ENCODE data around the gene MID1.

MID1 gene

GRCh38 chrX:10420134-10420533 is 200.3 kb downstream of the MID1 start:
- DNase-seq (ENCODE audit: insufficient read length, low spot score) (no peak), FAIRE-seq (no peak)
- no peak for TF ChIP-seq POLR2A (IDR thresholded peaks at IDR 0.05; ENCODE audit: low read depth, low read length)
- no peak for TF ChIP-seq POLR2AphosphoS5 (IDR thresholded peaks at IDR 0.05; ENCODE audit: low read depth, low read length)
- TF ChIP-seq PAX5 (IDR thresholded peaks at IDR 0.05; ENCODE audit: insufficient read depth, low read length, severe bottlenecking) = no peak
- TF ChIP-seq SPI1 (IDR thresholded peaks at IDR 0.05; ENCODE audit: low read depth, low read length) = no peak
- TF ChIP-seq POU2F2 (IDR thresholded peaks at IDR 0.05; ENCODE audit: low read depth, low read length) = no peak
- TF ChIP-seq TAF1 (IDR thresholded peaks at IDR 0.05; ENCODE audit: low read depth, low read length) = no peak

GRCh38 chrX:10416424-10416823 is 204.0 kb downstream of the MID1 start:
- FAIRE-seq = no peak
- no peak for DNase-seq (ENCODE audit: insufficient read length, low spot score)
- TF ChIP-seq POU2F2 (IDR thresholded peaks at IDR 0.05; ENCODE audit: low read depth, low read length) (no peak), PAX5 (IDR thresholded peaks at IDR 0.05; ENCODE audit: insufficient read depth, low read length, severe bottlenecking) (no peak), POLR2A (IDR thresholded peaks at IDR 0.05; ENCODE audit: low read depth, low read length) (no peak), TAF1 (IDR thresholded peaks at IDR 0.05; ENCODE audit: low read depth, low read length) (no peak), POLR2AphosphoS5 (IDR thresholded peaks at IDR 0.05; ENCODE audit: low read depth, low read length) (no peak), SPI1 (IDR thresholded peaks at IDR 0.05; ENCODE audit: low read depth, low read length) (no peak)

GRCh38 chrX:10415306-10416001 is 204.9 kb downstream of the MID1 start:
- no peak for DNase-seq (ENCODE audit: insufficient read length, low spot score)
- TF ChIP-seq TAF1 (IDR thresholded peaks at IDR 0.05; ENCODE audit: low read depth, low read length) = no peak
- no peak for TF ChIP-seq POU2F2 (IDR thresholded peaks at IDR 0.05; ENCODE audit: low read depth, low read length)
- no peak for TF ChIP-seq POLR2AphosphoS5 (IDR thresholded peaks at IDR 0.05; ENCODE audit: low read depth, low read length)
- TF ChIP-seq POLR2A (IDR thresholded peaks at IDR 0.05; ENCODE audit: low read depth, low read length) = no peak
- TF ChIP-seq PAX5 (IDR thresholded peaks at IDR 0.05; ENCODE audit: insufficient read depth, low read length, severe bottlenecking) = no peak
- no peak for TF ChIP-seq SPI1 (IDR thresholded peaks at IDR 0.05; ENCODE audit: low read depth, low read length)
- FAIRE-seq = no peak

GRCh38 chrX:10414862-10415261 is 205.5 kb downstream of the MID1 start:
- TF ChIP-seq POLR2AphosphoS5 (IDR thresholded peaks at IDR 0.05; ENCODE audit: low read depth, low read length) (no peak), POU2F2 (IDR thresholded peaks at IDR 0.05; ENCODE audit: low read depth, low read length) (no peak), SPI1 (IDR thresholded peaks at IDR 0.05; ENCODE audit: low read depth, low read length) (no peak), POLR2A (IDR thresholded peaks at IDR 0.05; ENCODE audit: low read depth, low read length) (no peak), TAF1 (IDR thresholded peaks at IDR 0.05; ENCODE audit: low read depth, low read length) (no peak), PAX5 (IDR thresholded peaks at IDR 0.05; ENCODE audit: insufficient read depth, low read length, severe bottlenecking) (no peak)
- FAIRE-seq (no peak), DNase-seq (ENCODE audit: insufficient read length, low spot score) (no peak)

- FAIRE-seq (no peak), DNase-seq (ENCODE audit: insufficient read length, low spot score) (no peak)
- TF ChIP-seq POLR2A (IDR thresholded peaks at IDR 0.05; ENCODE audit: low read depth, low read length) (no peak), POLR2AphosphoS5 (IDR thresholded peaks at IDR 0.05; ENCODE audit: low read depth, low read length) (no peak), SPI1 (IDR thresholded peaks at IDR 0.05; ENCODE audit: low read depth, low read length) (no peak), PAX5 (IDR thresholded peaks at IDR 0.05; ENCODE audit: insufficient read depth, low read length, severe bottlenecking) (no peak), POU2F2 (IDR thresholded peaks at IDR 0.05; ENCODE audit: low read depth, low read length) (no peak), TAF1 (IDR thresholded peaks at IDR 0.05; ENCODE audit: low read depth, low read length) (no peak)
Measured at GRCh38 chrX:10414156-10414824, 206.1 kb downstream of the MID1 start.

GRCh38 chrX:10404436-10404835 is 215.9 kb downstream of the MID1 start:
- no peak for TF ChIP-seq PAX5 (IDR thresholded peaks at IDR 0.05; ENCODE audit: insufficient read depth, low read length, severe bottlenecking)
- TF ChIP-seq POLR2AphosphoS5 (IDR thresholded peaks at IDR 0.05; ENCODE audit: low read depth, low read length) = no peak
- no peak for TF ChIP-seq TAF1 (IDR thresholded peaks at IDR 0.05; ENCODE audit: low read depth, low read length)
- no peak for TF ChIP-seq POLR2A (IDR thresholded peaks at IDR 0.05; ENCODE audit: low read depth, low read length)
- no peak for TF ChIP-seq SPI1 (IDR thresholded peaks at IDR 0.05; ENCODE audit: low read depth, low read length)
- TF ChIP-seq POU2F2 (IDR thresholded peaks at IDR 0.05; ENCODE audit: low read depth, low read length) = no peak
- FAIRE-seq (no peak), DNase-seq (ENCODE audit: insufficient read length, low spot score) (no peak)

GRCh38 chrX:10401239-10401638 is 219.1 kb downstream of the MID1 start:
- FAIRE-seq (no peak), DNase-seq (ENCODE audit: insufficient read length, low spot score) (no peak)
- no peak for TF ChIP-seq TAF1 (IDR thresholded peaks at IDR 0.05; ENCODE audit: low read depth, low read length)

GRCh38 chrX:10399043-10399741 is 221.2 kb downstream of the MID1 start:
- FAIRE-seq (no peak), DNase-seq (ENCODE audit: insufficient read length, low spot score) (no peak)
- TF ChIP-seq POLR2AphosphoS5 (IDR thresholded peaks at IDR 0.05; ENCODE audit: low read depth, low read length) (no peak), SPI1 (IDR thresholded peaks at IDR 0.05; ENCODE audit: low read depth, low read length) (no peak), POU2F2 (IDR thresholded peaks at IDR 0.05; ENCODE audit: low read depth, low read length) (no peak), PAX5 (IDR thresholded peaks at IDR 0.05; ENCODE audit: insufficient read depth, low read length, severe bottlenecking) (no peak)

- DNase-seq (ENCODE audit: insufficient read length, low spot score) = no peak
- no peak for FAIRE-seq
- TF ChIP-seq POU2F2 (IDR thresholded peaks at IDR 0.05; ENCODE audit: low read depth, low read length) (no peak), POLR2AphosphoS5 (IDR thresholded peaks at IDR 0.05; ENCODE audit: low read depth, low read length) (no peak), SPI1 (IDR thresholded peaks at IDR 0.05; ENCODE audit: low read depth, low read length) (no peak), PAX5 (IDR thresholded peaks at IDR 0.05; ENCODE audit: insufficient read depth, low read length, severe bottlenecking) (no peak), TAF1 (IDR thresholded peaks at IDR 0.05; ENCODE audit: low read depth, low read length) (no peak), POLR2A (IDR thresholded peaks at IDR 0.05; ENCODE audit: low read depth, low read length) (no peak)
Measured at GRCh38 chrX:10398215-10398614, 222.2 kb downstream of the MID1 start.
